Measurements from ENCODE around the gene HLA-G. TPM values are rescaled to one million over a fixed set of nuclear protein-coding genes. Genes with fewer than 3 reads are reported as not detected.
"Not testable (repeated sequence)": the region's sequence is repeated elsewhere in the genome, so short reads cannot be mapped to it uniquely, and the experiment has no call there.

The HLA-G gene
- total RNA-seq, 2 donors from 2014 or later: 0.91 TPM; not detected in 1

- peak; percentile 49 to 80 for DNase-seq (ENCODE audit: low spot score in 2 of 2)
- H3K27ac Mint-ChIP-seq: peak overlapping the region in 1 of 2 donors; percentile 57
- no peaks in the 10 kb centered on the region for H3K36me3 Mint-ChIP-seq
- H3K9me3 Mint-ChIP-seq: peaks cover 0 to 4% of the 10 kb centered on the region in 2 donors
- ATAC-seq: peak; percentile 94 to 97
Measured at GRCh38 chr6:29845405-29846006, 17.9 kb downstream of the HLA-G start.

GRCh38 chr6:29847871-29848630 lies 20.4 kb downstream of the HLA-G start:
- Mint-ChIP-seq H3K9me3 (no peaks in the 10 kb centered on the region), H3K36me3 (no peaks in the 10 kb centered on the region), H3K27ac (no peak overlapping the region)
- peak; percentile 56 to 62 for ATAC-seq
- DNase-seq (ENCODE audit: low spot score in 2 of 2): peak; percentile 70 to 91

- H3K36me3 Mint-ChIP-seq: no peaks in the 10 kb centered on the region
- no peak overlapping the region for H3K27ac Mint-ChIP-seq
Measured at GRCh38 chr6:29850011-29850553, 22.5 kb downstream of the HLA-G start.

GRCh38 chr6:29851190-29851589 lies 23.6 kb downstream of the HLA-G start:
- DNase-seq (ENCODE audit: low spot score in 2 of 2) (no peak), ATAC-seq (no peak)
- Mint-ChIP-seq H3K9me3 (no peaks in the 10 kb centered on the region), H3K27ac (no peak overlapping the region), H3K36me3 (no peaks in the 10 kb centered on the region)

More at GRCh38 chr6:29850011-29850553, 22.5 kb downstream of the HLA-G start:
- ATAC-seq (peak in 1 of 2 donors; percentile 30), DNase-seq (ENCODE audit: low spot score in 2 of 2) (no peak)
- H3K9me3 Mint-ChIP-seq: no peaks in the 10 kb centered on the region

GRCh38 chr6:29853245-29853644 lies 25.6 kb downstream of the HLA-G start:
- DNase-seq (ENCODE audit: low spot score in 2 of 2) (no peak), ATAC-seq (no peak)
- H3K9me3 Mint-ChIP-seq: no peaks in the 10 kb centered on the region
- H3K36me3 Mint-ChIP-seq: no peaks in the 10 kb centered on the region
- no peak overlapping the region for H3K27ac Mint-ChIP-seq

GRCh38 chr6:29858006-29858405 lies 30.4 kb downstream of the HLA-G start:
- DNase-seq (ENCODE audit: low spot score in 2 of 2) (no peak), ATAC-seq (no peak)
- H3K9me3 Mint-ChIP-seq: no peaks in the 10 kb centered on the region
- H3K27ac Mint-ChIP-seq: no peak overlapping the region
- peaks cover 0 to under 1% of the 10 kb centered on the region in 2 donors for H3K36me3 Mint-ChIP-seq

GRCh38 chr6:29861521-29862255 lies 34.1 kb downstream of the HLA-G start:
- no peak overlapping the region for H3K27ac Mint-ChIP-seq
- no peak for DNase-seq (ENCODE audit: low spot score in 2 of 2)
- no peak for ATAC-seq

GRCh38 chr6:29864037-29864810 lies 36.6 kb downstream of the HLA-G start:
- peaks cover 0 to 5% of the 10 kb centered on the region in 2 donors for H3K36me3 Mint-ChIP-seq
- no peak for ATAC-seq

More at GRCh38 chr6:29861521-29862255, 34.1 kb downstream of the HLA-G start:
- H3K9me3 Mint-ChIP-seq: no peaks in the 10 kb centered on the region
- H3K36me3 Mint-ChIP-seq: peaks cover 0 to 5% of the 10 kb centered on the region in 2 donors

GRCh38 chr6:29865631-29866030 lies 38.0 kb downstream of the HLA-G start:
- H3K36me3 Mint-ChIP-seq: peaks cover 0 to 5% of the 10 kb centered on the region in 2 donors
- DNase-seq (ENCODE audit: low spot score in 2 of 2) (no peak), ATAC-seq (peak in 1 of 2 donors; percentile 48)
- no peak overlapping the region for H3K27ac Mint-ChIP-seq
- no peaks in the 10 kb centered on the region for H3K9me3 Mint-ChIP-seq

More at GRCh38 chr6:29864037-29864810, 36.6 kb downstream of the HLA-G start:
- no peaks in the 10 kb centered on the region for H3K9me3 Mint-ChIP-seq
- H3K27ac Mint-ChIP-seq: no peak overlapping the region
- no peak for DNase-seq (ENCODE audit: low spot score in 2 of 2)

- no peaks in the 10 kb centered on the region for H3K9me3 Mint-ChIP-seq
- no peak for ATAC-seq
- no peak for DNase-seq (ENCODE audit: low spot score in 2 of 2)
- no peak overlapping the region for H3K27ac Mint-ChIP-seq
- H3K36me3 Mint-ChIP-seq: no peaks in the 10 kb centered on the region
Measured at GRCh38 chr6:29870104-29870503, 42.5 kb downstream of the HLA-G start.

GRCh38 chr6:29872791-29873190 lies 45.2 kb downstream of the HLA-G start:
- ATAC-seq (no peak), DNase-seq (ENCODE audit: low spot score in 2 of 2) (no peak)
- H3K27ac Mint-ChIP-seq: no peak overlapping the region
- H3K9me3 Mint-ChIP-seq: no peaks in the 10 kb centered on the region
- H3K36me3 Mint-ChIP-seq: no peaks in the 10 kb centered on the region

- Mint-ChIP-seq H3K27ac (no peak overlapping the region), H3K36me3 (no peaks in the 10 kb centered on the region), H3K9me3 (no peaks in the 10 kb centered on the region)
- DNase-seq (ENCODE audit: low spot score in 2 of 2) (no peak), ATAC-seq (peak in 1 of 2 donors; percentile 58)
Measured at GRCh38 chr6:29875257-29875656, 47.6 kb downstream of the HLA-G start.

GRCh38 chr6:29875734-29876133 lies 48.1 kb downstream of the HLA-G start:
- not testable (repeated sequence) for H3K27ac Mint-ChIP-seq; DNase-seq (ENCODE audit: low spot score in 2 of 2); H3K36me3 Mint-ChIP-seq; ATAC-seq; H3K9me3 Mint-ChIP-seq

Measured in activated naive CD4-positive, alpha-beta T cell treated with anti-CD3 and anti-CD28 coated beads, Interleukin-2, amount 50 U/mL, for 72 hours (primary cell).